ENCODE results near the gene C11orf42.

The C11orf42 gene

DNA sequence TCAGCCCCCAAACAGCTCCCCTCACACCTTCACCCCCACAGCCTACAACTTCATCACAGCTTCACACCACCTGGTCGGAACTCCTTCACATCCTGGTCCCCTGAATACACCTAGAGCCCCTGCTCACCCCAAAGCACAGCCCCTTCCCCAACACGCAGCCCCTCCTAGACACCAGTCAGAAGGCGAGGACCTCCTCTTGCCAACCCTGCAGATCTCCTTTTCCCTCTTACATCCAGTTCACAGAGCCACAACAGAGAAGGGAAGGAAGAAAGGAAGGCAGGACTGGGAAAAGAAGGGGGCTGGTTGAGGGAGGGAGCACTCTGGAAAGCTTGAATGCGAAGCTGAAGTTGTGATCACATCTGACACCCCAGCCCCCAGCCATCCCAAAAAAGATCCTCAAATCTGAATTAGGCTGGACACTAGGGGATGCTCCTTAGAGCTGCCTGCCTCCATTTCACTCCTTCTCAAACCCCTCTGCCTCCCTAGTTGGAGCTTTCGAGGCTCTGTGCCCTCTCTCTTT is 54.9 kb downstream of the C11orf42 start:
- ATAC-seq: no peak
